PC-9 (cell line): Measurements from ENCODE around the gene ATXN1.

ENCODE experiments used
- EZH2 ChIP-seq: fragments of 200-600 bp; sonication (generic); IDR thresholded peaks from 2 replicates; pipeline ENCODE4 v1.8.0; 2017; ENCODE audit warnings: antibody characterized with exemption, low read depth
- TF ChIP-seq, protein P1 (sequence below): fragments of 200-600 bp; sonication (generic); conservative IDR thresholded peaks from 2 replicates; pipeline ENCODE4 v1.6.1; 2017; ENCODE audit warnings: mixed run types, antibody characterized with exemption, mild to moderate bottlenecking, moderate library complexity

DNA sequence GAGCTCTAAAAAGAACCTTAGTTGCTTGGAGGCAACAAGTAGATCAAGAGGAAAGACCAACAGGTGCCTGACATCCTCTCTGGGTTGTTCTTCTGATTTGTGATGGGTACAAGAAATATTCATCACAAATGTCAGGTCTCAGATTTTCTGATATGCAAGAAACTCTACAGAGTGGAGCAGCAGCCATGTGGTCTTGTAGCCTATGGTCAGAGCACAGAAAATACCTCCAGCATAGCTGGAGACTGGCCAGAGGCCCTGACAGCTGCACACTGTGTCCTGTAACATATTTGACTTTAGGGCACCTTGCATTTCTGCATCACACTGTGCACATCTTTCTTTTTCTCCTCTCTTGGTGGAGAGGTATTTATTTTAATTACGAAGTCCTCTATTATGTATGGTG, 406.6 kb downstream of the ATXN1 start:
- TF ChIP-seq, protein P1, sequence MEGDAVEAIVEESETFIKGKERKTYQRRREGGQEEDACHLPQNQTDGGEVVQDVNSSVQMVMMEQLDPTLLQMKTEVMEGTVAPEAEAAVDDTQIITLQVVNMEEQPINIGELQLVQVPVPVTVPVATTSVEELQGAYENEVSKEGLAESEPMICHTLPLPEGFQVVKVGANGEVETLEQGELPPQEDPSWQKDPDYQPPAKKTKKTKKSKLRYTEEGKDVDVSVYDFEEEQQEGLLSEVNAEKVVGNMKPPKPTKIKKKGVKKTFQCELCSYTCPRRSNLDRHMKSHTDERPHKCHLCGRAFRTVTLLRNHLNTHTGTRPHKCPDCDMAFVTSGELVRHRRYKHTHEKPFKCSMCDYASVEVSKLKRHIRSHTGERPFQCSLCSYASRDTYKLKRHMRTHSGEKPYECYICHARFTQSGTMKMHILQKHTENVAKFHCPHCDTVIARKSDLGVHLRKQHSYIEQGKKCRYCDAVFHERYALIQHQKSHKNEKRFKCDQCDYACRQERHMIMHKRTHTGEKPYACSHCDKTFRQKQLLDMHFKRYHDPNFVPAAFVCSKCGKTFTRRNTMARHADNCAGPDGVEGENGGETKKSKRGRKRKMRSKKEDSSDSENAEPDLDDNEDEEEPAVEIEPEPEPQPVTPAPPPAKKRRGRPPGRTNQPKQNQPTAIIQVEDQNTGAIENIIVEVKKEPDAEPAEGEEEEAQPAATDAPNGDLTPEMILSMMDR: no peak
- no peak for TF ChIP-seq EZH2
